Measurements from ENCODE around the gene ACVRL1. TPM values are rescaled to one million over a fixed set of nuclear protein-coding genes. Genes with fewer than 3 reads are reported as not detected.

ACVRL1 gene
- total and polyA plus RNA-seq, 2 donors (not counting 1 experiment from before 2014, with no cell fraction given), result not detected

DNA sequence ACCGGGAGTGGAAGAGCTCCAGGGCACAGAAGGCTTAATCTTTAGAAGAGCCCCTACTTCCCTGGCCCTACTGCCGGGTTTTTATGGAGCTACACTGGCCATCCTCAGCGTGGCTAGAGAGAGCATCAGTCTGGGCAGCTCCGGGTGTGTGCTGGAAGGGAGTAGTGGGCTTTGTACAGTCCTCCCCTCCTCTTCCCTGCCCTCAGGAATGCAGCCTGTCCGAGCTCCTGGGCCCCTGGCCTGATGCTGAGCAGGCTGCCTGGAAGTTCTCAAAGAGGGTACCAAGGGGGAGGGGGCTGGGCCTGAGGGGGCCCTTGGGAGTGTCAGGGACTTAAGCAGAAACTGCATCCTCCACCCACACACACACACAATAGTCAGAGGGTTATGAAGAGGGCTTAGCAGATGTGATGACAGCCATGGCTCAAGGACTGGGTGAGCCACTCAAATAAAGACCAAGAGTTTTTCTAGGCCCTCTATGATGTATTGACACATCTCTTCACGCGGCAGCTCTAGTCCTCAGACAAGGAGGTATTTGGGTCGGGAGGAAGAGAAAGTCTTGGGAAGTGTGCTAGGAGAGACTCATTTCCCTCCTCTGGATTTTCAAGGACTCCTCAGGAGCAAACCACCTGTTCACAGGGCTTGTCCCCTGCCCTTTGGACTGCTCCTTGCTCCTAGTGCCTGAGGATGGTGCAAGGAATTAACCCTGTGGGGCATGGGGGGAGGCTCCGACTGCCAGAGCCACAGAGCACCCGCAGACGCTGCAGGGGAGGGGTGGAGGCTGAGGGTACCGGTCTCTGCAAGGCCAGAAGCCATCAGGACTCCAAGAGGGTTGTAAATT is 42.3 kb upstream of the ACVRL1 start:
- H3K4me3 Mint-ChIP-seq, result peak overlapping the region; percentile 64
- peak overlapping the region in 1 of 5 experiments; percentile 41 for H3K4me3 ChIP-seq (ENCODE audit: control extremely low read depth in 1 of 5, extremely low read depth in 1 of 5, insufficient read depth in 1 of 5, low read depth in 2 of 5, low read length in 4 of 5)
- H3K4me2 ChIP-seq (replicated peaks; ENCODE audit: low read depth, low read length, poor library complexity, severe bottlenecking), result peak overlapping the region; percentile 78
- H3K27me3 Mint-ChIP-seq, result peaks cover 67% of the 10 kb centered on the region
- H3K9me3 ChIP-seq (ENCODE audit: control extremely low read depth in 1 of 3, control insufficient read depth in 2 of 3, insufficient read depth in 1 of 3, low read length in 2 of 3), result peaks cover 0 to 11% (median 0%) of the 10 kb centered on the region in 3 donors
- H3K36me3 ChIP-seq (replicated peaks in 1 of 2; ENCODE audit: control extremely low read depth in 1 of 2, control insufficient read depth in 1 of 2, extremely low read depth in 1 of 2, insufficient read depth in 2 of 2, low read length in 1 of 2), result no peaks in the 10 kb centered on the region
- peaks cover 24% of the 10 kb centered on the region for H3K4me1 Mint-ChIP-seq
- intact Hi-C loops (cut with micrococcal nuclease), result no loop called here
- no peak overlapping the region for H2AFZ ChIP-seq (ENCODE audit: insufficient read depth, low read depth, low read length, poor library complexity, severe bottlenecking)
- H3K27ac Mint-ChIP-seq, result no peak overlapping the region
- no peak overlapping the region for H3K27ac ChIP-seq (ENCODE audit: low read length in 2 of 2)
- ATAC-seq (ENCODE audit: low read depth) (no peak), DNase-seq (no peak)
- peaks cover 25 to 40% of the 10 kb centered on the region in 2 donors for H3K4me1 ChIP-seq (ENCODE audit: control insufficient read depth in 2 of 2, insufficient read depth in 2 of 2, low read length in 2 of 2)
- H4K20me1 ChIP-seq (ENCODE audit: control insufficient read depth, insufficient read depth, low read length, poor library complexity, severe bottlenecking), result no peaks in the 10 kb centered on the region
- H3K27me3 ChIP-seq (replicated peaks in 1 of 4; ENCODE audit: control extremely low read depth in 1 of 4, control insufficient read depth in 3 of 4, insufficient read depth in 4 of 4, low read length in 3 of 4), result peaks cover 0 to 71% (median 40%) of the 10 kb centered on the region in 4 experiments
- H3K9me3 Mint-ChIP-seq (ENCODE audit: insufficient read depth), result no peaks in the 10 kb centered on the region
- no peak overlapping the region for H3K9ac ChIP-seq (ENCODE audit: low read length)
- ChIA-PET CTCF (interaction anchor here (2.4 kb wide), 1 partner anchor 10 kb away, joined by 10 read pairs; no protein-coding TSS in a partner anchor), POLR2A (no interaction called here)
- TF ChIP-seq, protein P1, sequence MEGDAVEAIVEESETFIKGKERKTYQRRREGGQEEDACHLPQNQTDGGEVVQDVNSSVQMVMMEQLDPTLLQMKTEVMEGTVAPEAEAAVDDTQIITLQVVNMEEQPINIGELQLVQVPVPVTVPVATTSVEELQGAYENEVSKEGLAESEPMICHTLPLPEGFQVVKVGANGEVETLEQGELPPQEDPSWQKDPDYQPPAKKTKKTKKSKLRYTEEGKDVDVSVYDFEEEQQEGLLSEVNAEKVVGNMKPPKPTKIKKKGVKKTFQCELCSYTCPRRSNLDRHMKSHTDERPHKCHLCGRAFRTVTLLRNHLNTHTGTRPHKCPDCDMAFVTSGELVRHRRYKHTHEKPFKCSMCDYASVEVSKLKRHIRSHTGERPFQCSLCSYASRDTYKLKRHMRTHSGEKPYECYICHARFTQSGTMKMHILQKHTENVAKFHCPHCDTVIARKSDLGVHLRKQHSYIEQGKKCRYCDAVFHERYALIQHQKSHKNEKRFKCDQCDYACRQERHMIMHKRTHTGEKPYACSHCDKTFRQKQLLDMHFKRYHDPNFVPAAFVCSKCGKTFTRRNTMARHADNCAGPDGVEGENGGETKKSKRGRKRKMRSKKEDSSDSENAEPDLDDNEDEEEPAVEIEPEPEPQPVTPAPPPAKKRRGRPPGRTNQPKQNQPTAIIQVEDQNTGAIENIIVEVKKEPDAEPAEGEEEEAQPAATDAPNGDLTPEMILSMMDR (IDR thresholded peaks at IDR 0.05), result no peak
- TF ChIP-seq EZH2 (IDR thresholded peaks at IDR 0.05; ENCODE audit: borderline replicate concordance, insufficient read depth, low read depth, low read length, poor library complexity, severe bottlenecking), result no peak
- H3K79me2 ChIP-seq (ENCODE audit: control insufficient read depth, insufficient read depth, low read length), result no peaks in the 10 kb centered on the region
- WGBS (ENCODE audit: insufficient coverage), result 93% methylated on average over 6 of the region's 12 CpGs

- no peak overlapping the region for H3K4me2 ChIP-seq (replicated peaks; ENCODE audit: low read depth, low read length, poor library complexity, severe bottlenecking)
- CTCF ChIA-PET, result interaction anchor here (2.4 kb wide), 1 partner anchor 9 kb away, joined by 10 read pairs; no protein-coding TSS in a partner anchor
Measured at GRCh38 chr12:51865757-51866270, 41.5 kb upstream of the ACVRL1 start.

More at GRCh38 chr12:51865757-51866270, 41.5 kb upstream of the ACVRL1 start:
- no peak overlapping the region for H3K4me3 ChIP-seq (ENCODE audit: control extremely low read depth in 1 of 5, extremely low read depth in 1 of 5, insufficient read depth in 1 of 5, low read depth in 2 of 5, low read length in 4 of 5)
- H3K9ac ChIP-seq (ENCODE audit: low read length), result no peak overlapping the region
- no peaks in the 10 kb centered on the region for H4K20me1 ChIP-seq (ENCODE audit: control insufficient read depth, insufficient read depth, low read length, poor library complexity, severe bottlenecking)
- H2AFZ ChIP-seq (ENCODE audit: insufficient read depth, low read depth, low read length, poor library complexity, severe bottlenecking), result no peak overlapping the region
- peaks cover 28 to 47% of the 10 kb centered on the region in 2 donors for H3K4me1 ChIP-seq (ENCODE audit: control insufficient read depth in 2 of 2, insufficient read depth in 2 of 2, low read length in 2 of 2)
- Mint-ChIP-seq H3K9me3 (ENCODE audit: insufficient read depth) (no peaks in the 10 kb centered on the region), H3K4me3 (no peak overlapping the region), H3K4me1 (peaks cover 28% of the 10 kb centered on the region), H3K27me3 (peaks cover 70% of the 10 kb centered on the region), H3K27ac (no peak overlapping the region)
- DNase-seq, result no peak
- WGBS (ENCODE audit: insufficient coverage), result 94% methylated on average over 6 of the region's 7 CpGs
- no peaks in the 10 kb centered on the region for H3K36me3 ChIP-seq (replicated peaks in 1 of 2; ENCODE audit: control extremely low read depth in 1 of 2, control insufficient read depth in 1 of 2, extremely low read depth in 1 of 2, insufficient read depth in 2 of 2, low read length in 1 of 2)
- H3K27ac ChIP-seq (ENCODE audit: low read length in 2 of 2), result no peak overlapping the region
- intact Hi-C loops (cut with micrococcal nuclease), result no loop called here
- TF ChIP-seq, protein P1 (IDR thresholded peaks at IDR 0.05), result no peak
- TF ChIP-seq EZH2 (IDR thresholded peaks at IDR 0.05; ENCODE audit: borderline replicate concordance, insufficient read depth, low read depth, low read length, poor library complexity, severe bottlenecking), result no peak
- peaks cover 0 to 11% (median 0%) of the 10 kb centered on the region in 3 donors for H3K9me3 ChIP-seq (ENCODE audit: control extremely low read depth in 1 of 3, control insufficient read depth in 2 of 3, insufficient read depth in 1 of 3, low read length in 2 of 3)
- H3K79me2 ChIP-seq (ENCODE audit: control insufficient read depth, insufficient read depth, low read length), result no peaks in the 10 kb centered on the region
- POLR2A ChIA-PET, result no interaction called here
- H3K27me3 ChIP-seq (replicated peaks in 1 of 4; ENCODE audit: control extremely low read depth in 1 of 4, control insufficient read depth in 3 of 4, insufficient read depth in 4 of 4, low read length in 3 of 4), result peaks cover 0 to 79% (median 47%) of the 10 kb centered on the region in 4 experiments
- no peak for ATAC-seq (ENCODE audit: low read depth)

Measured in B cell (primary cell).